Skeletal muscle cell (primary cell): Measurements from ENCODE around the gene HGF.
"Not testable (repeated sequence)": the region's sequence is repeated elsewhere in the genome, so short reads cannot be mapped to it uniquely, and the experiment has no call there.

Source experiments
- DNase-seq: peaks from one replicate; pipeline ENCODE4 v3.0.0-alpha.2; 2010; ENCODE audit warnings: low read depth
- H3K4me3 ChIP-seq: 2 replicates; pipeline ENCODE4 v1.5.1; 2011; ENCODE audit warnings: low read depth, mild to moderate bottlenecking, control low read depth, low read length, moderate library complexity

The HGF gene

GRCh38 chr7:81736091-81736490, 33.8 kb downstream of the HGF start:
- DNase-seq = no peak
- H3K4me3 ChIP-seq = no peak overlapping the region

- DNase-seq = peak; percentile 83
- no peak overlapping the region for H3K4me3 ChIP-seq
Measured at GRCh38 chr7:81725812-81726127, 44.1 kb downstream of the HGF start.

DNA sequence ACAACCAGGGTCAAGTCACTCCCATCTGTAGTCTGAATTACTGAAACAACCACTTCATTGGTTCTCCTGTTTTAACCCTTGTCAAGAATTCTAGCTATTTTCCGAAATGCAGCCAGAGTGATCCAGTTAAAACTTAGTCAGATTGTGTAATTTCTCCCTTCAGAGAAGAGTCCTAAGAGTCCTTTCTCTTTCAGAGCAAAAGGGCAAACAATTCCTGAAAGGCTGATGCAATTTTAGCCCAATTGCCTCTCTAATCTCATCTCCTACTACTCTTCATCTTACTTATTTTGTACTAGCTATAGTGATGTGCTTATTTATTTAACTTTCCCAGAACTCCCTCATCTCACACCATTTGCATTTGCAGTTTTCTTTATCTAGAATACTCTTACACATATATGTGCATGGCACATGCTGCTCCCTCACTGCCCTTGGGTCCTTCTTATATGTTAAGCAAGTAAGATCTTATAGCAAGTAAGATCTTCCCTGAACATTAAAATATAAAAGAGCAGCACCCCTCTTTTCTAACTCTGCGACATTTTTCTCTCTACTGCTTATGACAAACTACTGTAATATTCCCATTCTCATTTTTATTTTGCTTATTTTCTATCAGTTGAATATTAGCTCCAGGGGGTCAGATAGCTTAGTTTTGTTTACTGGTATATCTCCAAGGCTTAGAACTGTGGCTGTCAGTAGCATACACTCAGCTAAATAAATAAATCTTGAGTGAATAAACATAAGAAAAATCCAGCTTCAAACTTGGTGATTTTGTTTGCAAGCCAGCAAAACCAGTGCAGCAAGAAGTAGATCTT, 44.6 kb downstream of the HGF start:
- no peak overlapping the region for H3K4me3 ChIP-seq
- peak; percentile 33 for DNase-seq

GRCh38 chr7:81722250-81722649, 47.6 kb downstream of the HGF start:
- not testable (repeated sequence) for DNase-seq, H3K4me3 ChIP-seq

GRCh38 chr7:81721437-81721836, 48.4 kb downstream of the HGF start:
- H3K4me3 ChIP-seq = no peak overlapping the region
- no peak for DNase-seq

- H3K4me3 ChIP-seq = no peak overlapping the region
- no peak for DNase-seq
Measured at GRCh38 chr7:81719865-81720264, 50.0 kb downstream of the HGF start.

- no peak overlapping the region for H3K4me3 ChIP-seq
- DNase-seq = no peak
Measured at GRCh38 chr7:81715984-81716588, 53.8 kb downstream of the HGF start.

DNA sequence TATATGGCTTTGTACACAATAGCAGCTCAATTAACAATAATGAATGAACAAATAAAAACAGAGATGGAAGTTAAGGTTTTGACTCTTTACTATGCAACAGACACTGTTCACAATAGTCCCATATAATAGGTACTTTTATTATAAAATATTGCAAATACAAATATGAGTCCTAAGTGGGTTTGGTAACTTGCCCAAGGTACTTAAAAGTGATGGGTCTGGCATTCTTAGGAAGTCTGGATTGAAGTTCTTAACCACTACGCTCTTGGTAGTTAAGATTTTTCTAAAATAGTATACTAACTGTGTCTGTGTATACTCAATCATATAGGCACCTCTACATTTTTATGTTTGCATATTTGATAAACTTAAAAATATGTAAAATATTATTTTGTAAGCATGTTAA, 55.5 kb downstream of the HGF start:
- no peak overlapping the region for H3K4me3 ChIP-seq
- DNase-seq = no peak

GRCh38 chr7:81710751-81711150, 59.1 kb downstream of the HGF start:
- no peak overlapping the region for H3K4me3 ChIP-seq
- no peak for DNase-seq

GRCh38 chr7:81709836-81710235, 60.0 kb downstream of the HGF start:
- H3K4me3 ChIP-seq = no peak overlapping the region

GRCh38 chr7:81707966-81708365, 61.9 kb downstream of the HGF start:
- no peak overlapping the region for H3K4me3 ChIP-seq
- no peak for DNase-seq

More at GRCh38 chr7:81709836-81710235, 60.0 kb downstream of the HGF start:
- no peak for DNase-seq

GRCh38 chr7:81707196-81707595, 62.7 kb downstream of the HGF start:
- DNase-seq = no peak

GRCh38 chr7:81705206-81705605, 64.6 kb downstream of the HGF start:
- no peak for DNase-seq
- no peak overlapping the region for H3K4me3 ChIP-seq

More at GRCh38 chr7:81707196-81707595, 62.7 kb downstream of the HGF start:
- H3K4me3 ChIP-seq = no peak overlapping the region

- no peak for DNase-seq
- no peak overlapping the region for H3K4me3 ChIP-seq
Measured at GRCh38 chr7:81704595-81704994, 65.3 kb downstream of the HGF start.

GRCh38 chr7:81698965-81699364, 70.9 kb downstream of the HGF start:
- no peak for DNase-seq
- H3K4me3 ChIP-seq = no peak overlapping the region

DNA sequence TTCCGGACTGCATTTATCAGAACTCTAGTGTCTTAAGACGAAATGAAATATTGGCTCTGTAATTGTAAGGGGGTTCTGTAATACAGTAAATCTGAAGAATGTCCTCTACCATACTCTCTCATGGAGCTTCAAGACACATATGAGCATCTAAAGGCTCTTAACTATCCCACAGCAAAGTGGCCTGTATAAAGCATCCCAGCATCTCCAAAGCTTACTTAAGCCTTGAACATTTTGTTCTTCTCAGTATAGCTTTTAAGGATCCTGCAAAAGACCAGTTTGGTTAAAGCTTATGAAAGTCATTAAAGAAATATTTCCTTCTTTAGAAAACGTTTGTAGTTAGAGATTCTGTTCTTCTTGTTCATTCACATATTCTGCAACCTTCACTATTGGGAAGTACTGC, 75.1 kb downstream of the HGF start:
- no peak for DNase-seq
- H3K4me3 ChIP-seq = no peak overlapping the region

DNA sequence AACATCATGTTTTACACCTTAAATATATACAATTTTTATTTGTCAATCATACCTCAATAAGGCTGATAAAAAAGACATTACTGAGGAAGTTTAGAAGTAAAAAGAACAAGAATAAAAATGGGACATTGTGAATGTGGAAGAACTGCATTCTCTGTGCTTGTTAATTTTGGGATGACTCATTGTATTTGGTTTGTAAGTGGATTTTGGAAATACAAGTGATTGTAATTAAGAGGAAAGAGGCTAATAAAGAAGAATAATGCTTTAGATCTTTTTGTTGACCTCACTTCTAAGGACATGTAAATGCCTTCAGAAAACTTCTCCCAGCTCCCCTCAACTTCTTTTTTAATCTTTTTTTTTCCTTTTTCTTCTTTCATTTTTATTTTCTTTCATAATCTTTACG, 76.0 kb downstream of the HGF start:
- no peak overlapping the region for H3K4me3 ChIP-seq
- DNase-seq = no peak

DNA sequence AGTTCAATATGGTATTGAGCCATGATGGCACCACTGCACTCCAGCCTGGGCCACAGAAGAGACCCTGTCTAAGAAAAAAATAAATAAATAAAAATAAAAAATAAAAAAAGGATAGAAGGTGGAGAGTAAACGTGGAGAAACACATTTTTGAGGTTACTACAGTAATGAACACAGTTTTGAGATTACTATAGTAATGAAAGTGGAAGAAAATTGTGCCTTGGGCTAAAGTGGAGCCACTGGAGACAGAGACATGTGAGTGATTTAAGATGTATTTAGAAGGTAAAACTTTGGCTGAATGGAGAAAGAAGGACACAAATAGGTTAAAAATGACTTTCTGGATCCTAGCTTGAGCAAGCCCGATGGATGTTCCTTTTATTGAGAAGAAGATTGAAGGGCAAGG, 76.8 kb downstream of the HGF start:
- H3K4me3 ChIP-seq = no peak overlapping the region

DNA sequence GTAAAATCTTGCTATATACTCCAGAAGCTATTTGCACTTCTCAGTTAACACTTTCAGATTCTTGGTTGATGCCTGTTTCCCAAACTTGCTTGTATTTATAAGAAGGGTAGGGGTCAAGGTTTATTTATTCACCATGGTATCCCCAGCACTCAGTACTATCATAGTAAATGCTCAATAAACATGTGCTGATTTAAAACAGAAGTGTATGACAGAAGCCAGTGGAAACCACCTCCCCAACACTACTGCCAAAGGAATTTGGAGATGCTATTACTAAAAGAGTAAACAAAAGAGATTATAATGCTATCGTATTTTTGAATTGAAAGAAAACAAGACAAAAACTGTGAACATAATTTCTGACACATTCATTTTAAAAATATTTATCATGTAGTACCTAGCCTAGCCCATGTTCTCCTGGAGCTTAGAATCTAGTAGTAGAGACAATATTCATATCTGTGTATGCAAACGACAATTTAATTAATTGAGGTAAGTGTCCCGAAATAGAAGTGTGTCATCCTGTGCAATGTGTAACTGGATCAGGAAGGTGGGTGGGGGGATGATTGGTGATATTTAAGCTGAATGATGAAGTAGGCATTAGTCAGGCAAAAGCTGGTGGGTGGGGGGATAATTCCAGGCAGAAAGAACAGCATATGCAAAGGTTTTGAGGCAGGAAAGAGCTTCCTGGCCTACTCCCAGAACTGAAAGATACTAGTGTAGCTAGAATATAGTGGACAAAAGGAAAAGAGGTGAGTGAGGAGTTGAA, 77.5 kb downstream of the HGF start:
- H3K4me3 ChIP-seq = peak overlapping the region; percentile 30
- DNase-seq = peak; percentile 61

More for the DNA sequence above, 76.8 kb downstream of the HGF start:
- no peak for DNase-seq

GRCh38 chr7:81691199-81691821, 78.5 kb downstream of the HGF start:
- peak overlapping the region; percentile 30 for H3K4me3 ChIP-seq
- no peak for DNase-seq
